ENCODE measurements around the gene MTOR.
"Not testable (repeated sequence)": the region's sequence is repeated elsewhere in the genome, so short reads cannot be mapped to it uniquely, and the experiment has no call there.

Gene MTOR

DNA sequence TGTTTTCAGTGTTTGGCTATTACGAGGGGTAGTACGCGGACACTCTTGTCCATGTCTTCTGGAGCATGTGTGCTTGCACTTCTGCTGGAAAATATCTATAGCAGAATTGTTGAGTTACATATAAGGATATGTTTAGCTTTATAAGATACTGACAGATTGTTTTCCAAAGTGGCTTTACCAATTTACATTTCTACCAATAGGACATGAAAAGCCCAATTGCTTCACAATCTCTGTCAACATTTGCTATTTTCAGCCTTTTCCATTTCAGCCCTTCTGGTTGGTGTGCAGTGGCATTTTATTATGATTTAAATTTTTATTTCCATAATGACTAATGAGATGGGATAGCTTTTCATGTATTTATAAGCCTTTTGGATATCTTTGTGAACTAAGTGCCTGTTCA lies 79.5 kb downstream of the MTOR start:
- no peaks in the 10 kb centered on the region for H3K27me3 ChIP-seq (ENCODE audit: control insufficient read depth, insufficient read depth, low read length)
- H3K27ac ChIP-seq (ENCODE audit: low read length): no peak overlapping the region
- no peaks in the 10 kb centered on the region for H3K9me3 ChIP-seq (ENCODE audit: control insufficient read depth, insufficient read depth, low read length)
- DNase-seq (ENCODE audit: low read depth, low spot score): no peak
- H3K4me3 ChIP-seq (ENCODE audit: low read length): no peak overlapping the region
- no CpG with 5 or more reads among the region's 3 CpGs for WGBS (ENCODE audit: insufficient coverage, insufficient read length)
- H3K36me3 ChIP-seq (ENCODE audit: control insufficient read depth, insufficient read depth, low read length): no peaks in the 10 kb centered on the region
- no peaks in the 10 kb centered on the region for H3K4me1 ChIP-seq (ENCODE audit: control insufficient read depth, insufficient read depth, low read length)

DNA sequence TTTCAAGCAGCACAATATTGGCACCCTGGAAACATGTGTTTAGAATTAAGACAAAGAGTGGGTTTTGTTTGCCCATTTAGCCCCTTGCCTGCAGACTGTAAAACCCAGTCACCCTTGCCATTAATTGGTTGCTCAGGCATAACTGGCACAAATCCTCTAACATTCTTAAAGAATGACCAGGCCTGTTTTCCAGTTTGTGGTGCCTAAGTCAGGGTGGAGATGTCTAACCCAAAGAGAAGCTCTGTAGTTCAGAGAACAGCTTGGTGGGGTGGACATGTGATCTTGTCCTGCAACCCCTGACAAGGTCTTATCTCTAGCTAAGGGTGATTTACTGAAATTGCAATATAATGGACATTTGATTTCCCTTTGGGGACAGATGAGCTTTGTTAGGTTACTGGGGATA lies 82.0 kb downstream of the MTOR start:
- H3K36me3 ChIP-seq (ENCODE audit: control insufficient read depth, insufficient read depth, low read length): no peaks in the 10 kb centered on the region
- no peak overlapping the region for H3K27ac ChIP-seq (ENCODE audit: low read length)
- no peak overlapping the region for H3K4me3 ChIP-seq (ENCODE audit: low read length)
- H3K9me3 ChIP-seq (ENCODE audit: control insufficient read depth, insufficient read depth, low read length): no peaks in the 10 kb centered on the region
- DNase-seq (ENCODE audit: low read depth, low spot score): no peak
- H3K27me3 ChIP-seq (ENCODE audit: control insufficient read depth, insufficient read depth, low read length): no peaks in the 10 kb centered on the region
- no peaks in the 10 kb centered on the region for H3K4me1 ChIP-seq (ENCODE audit: control insufficient read depth, insufficient read depth, low read length)

DNA sequence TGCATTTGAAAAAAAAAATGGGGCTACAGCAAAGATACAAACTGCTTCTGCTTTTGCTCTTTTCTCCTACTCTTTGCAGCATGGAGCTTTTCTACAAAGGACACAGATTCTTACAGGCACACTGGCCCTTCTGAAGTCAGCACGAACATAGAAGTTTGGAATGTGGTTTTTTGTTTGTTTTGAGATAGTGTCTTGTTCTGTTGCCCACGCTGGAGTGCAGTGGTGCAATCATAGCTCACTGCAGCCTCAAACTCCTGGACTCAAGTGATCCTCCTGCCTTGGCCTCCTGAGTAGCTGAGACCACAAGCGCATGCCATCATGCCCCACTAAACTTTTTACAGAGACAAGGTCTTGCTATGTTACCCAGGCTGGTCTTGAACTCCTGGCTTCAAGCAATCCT lies 82.6 kb downstream of the MTOR start:
- WGBS (ENCODE audit: insufficient coverage, insufficient read length): no CpG with 5 or more reads among the region's 3 CpGs
- H3K27ac ChIP-seq (ENCODE audit: low read length); H3K36me3 ChIP-seq (ENCODE audit: control insufficient read depth, insufficient read depth, low read length); H3K9me3 ChIP-seq (ENCODE audit: control insufficient read depth, insufficient read depth, low read length); DNase-seq (ENCODE audit: low read depth, low spot score); H3K4me3 ChIP-seq (ENCODE audit: low read length); H3K4me1 ChIP-seq (ENCODE audit: control insufficient read depth, insufficient read depth, low read length); H3K27me3 ChIP-seq (ENCODE audit: control insufficient read depth, insufficient read depth, low read length): not testable (repeated sequence)

DNA sequence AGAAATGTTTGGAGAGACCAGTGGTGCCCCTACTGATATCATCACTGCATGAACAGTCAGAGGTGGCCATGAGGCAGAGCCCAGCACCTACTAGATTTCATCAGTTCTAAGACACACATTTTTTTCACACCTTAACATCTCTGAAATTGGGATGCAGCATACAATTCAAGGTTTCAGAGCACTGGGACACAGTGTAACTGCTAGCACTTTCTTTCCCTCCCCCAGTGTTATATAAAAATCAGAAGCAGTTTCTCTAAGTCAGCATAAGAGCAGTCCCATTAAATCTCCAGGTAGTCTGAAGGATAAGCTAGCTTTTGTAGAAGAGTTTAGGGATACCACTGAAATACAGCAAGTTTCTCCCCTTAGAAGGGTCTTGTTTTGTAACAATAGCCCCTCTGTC lies 83.2 kb downstream of the MTOR start:
- Histone ChIP-seq H3K36me3 (ENCODE audit: control insufficient read depth, insufficient read depth, low read length) (no peaks in the 10 kb centered on the region), H3K9me3 (ENCODE audit: control insufficient read depth, insufficient read depth, low read length) (no peaks in the 10 kb centered on the region), H3K4me3 (ENCODE audit: low read length) (no peak overlapping the region), H3K27me3 (ENCODE audit: control insufficient read depth, insufficient read depth, low read length) (no peaks in the 10 kb centered on the region), H3K27ac (ENCODE audit: low read length) (no peak overlapping the region), H3K4me1 (ENCODE audit: control insufficient read depth, insufficient read depth, low read length) (no peaks in the 10 kb centered on the region)
- no peak for DNase-seq (ENCODE audit: low read depth, low spot score)

DNA sequence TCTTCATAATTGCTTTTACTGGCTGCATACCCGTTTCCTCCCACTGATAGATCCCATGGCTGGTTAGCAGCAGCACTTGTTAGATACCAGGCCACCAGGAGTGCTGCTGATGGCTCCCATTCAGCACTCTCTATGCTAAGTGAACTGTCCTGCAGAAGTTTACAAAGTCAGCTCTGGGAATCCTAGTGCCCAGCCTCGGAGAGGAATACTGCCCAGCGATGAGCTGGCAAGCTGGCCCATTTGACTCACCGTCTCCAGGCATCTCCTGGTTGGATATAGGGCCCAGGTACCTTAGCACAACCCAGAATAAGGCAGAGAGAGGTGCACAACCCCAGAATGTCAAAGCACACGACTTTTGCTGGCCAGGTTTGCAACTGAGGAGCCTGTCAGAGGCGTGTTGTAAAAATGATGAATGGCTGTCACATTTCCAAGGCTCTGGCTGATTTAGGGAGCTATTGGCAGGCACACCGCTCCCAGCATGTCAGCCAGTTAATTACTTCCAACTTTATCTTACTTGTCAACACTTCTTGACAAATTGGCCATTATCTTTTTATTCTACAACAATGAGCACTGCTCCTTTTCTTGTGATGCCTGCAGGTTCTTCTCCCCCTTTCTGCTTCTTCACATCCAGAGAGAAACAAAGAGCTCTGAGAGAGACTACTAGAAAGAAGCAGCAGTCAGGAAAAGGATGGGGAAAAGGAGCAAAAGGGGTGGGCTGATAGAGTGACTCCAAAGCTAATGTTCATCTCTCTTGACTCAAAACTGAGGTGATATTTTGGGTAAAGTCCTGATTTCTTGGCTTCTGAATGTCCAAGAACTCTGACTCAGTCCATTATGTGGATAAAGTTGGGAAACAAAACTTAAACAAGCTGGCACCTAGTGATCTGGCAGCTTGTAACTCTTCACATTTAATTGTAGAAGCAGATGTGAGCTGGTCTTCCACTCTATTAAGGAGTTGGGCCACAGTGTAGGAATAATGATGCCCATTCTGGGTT lies 84.0 kb downstream of the MTOR start:
- Histone ChIP-seq H3K36me3 (ENCODE audit: control insufficient read depth, insufficient read depth, low read length) (no peaks in the 10 kb centered on the region), H3K27ac (ENCODE audit: low read length) (no peak overlapping the region), H3K27me3 (ENCODE audit: control insufficient read depth, insufficient read depth, low read length) (no peaks in the 10 kb centered on the region), H3K4me1 (ENCODE audit: control insufficient read depth, insufficient read depth, low read length) (no peaks in the 10 kb centered on the region), H3K9me3 (ENCODE audit: control insufficient read depth, insufficient read depth, low read length) (no peaks in the 10 kb centered on the region), H3K4me3 (ENCODE audit: low read length) (no peak overlapping the region)
- no CpG with 5 or more reads among the region's 7 CpGs for WGBS (ENCODE audit: insufficient coverage, insufficient read length)
- no peak for DNase-seq (ENCODE audit: low read depth, low spot score)

DNA sequence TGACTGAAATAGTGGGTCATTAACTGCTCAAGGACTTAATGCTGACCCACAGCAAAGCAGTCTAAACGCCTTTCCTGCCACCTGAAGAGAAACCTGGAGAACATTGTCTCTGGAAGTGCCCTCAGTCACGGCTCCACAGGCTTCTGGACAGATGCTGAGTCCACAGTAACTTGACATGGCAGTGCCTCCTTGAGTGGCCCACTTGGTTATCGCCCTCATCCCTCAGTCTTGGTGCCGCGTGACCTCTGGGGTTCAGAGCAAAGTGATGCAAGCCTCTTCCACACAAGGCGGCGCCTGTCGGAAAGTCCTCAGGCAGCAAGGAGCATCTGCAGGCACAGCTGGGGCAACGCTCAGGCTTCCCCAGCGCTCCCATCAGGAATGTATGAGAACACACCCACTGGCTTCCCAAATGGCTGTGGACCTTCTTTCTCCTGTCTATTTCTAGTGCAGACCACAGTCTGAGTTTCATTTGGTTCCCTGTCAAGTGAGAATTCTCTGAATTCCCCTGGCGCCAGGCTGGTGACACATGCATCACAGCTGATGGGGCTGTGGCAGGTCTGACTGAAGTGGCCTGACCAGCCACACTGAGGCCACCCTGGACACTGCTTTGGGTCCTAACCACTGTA lies 86.2 kb downstream of the MTOR start:
- H3K27me3 ChIP-seq (ENCODE audit: control insufficient read depth, insufficient read depth, low read length): no peaks in the 10 kb centered on the region
- no peaks in the 10 kb centered on the region for H3K4me1 ChIP-seq (ENCODE audit: control insufficient read depth, insufficient read depth, low read length)
- H3K4me3 ChIP-seq (ENCODE audit: low read length): no peak overlapping the region
- no peaks in the 10 kb centered on the region for H3K36me3 ChIP-seq (ENCODE audit: control insufficient read depth, insufficient read depth, low read length)
- no peak overlapping the region for H3K27ac ChIP-seq (ENCODE audit: low read length)
- H3K9me3 ChIP-seq (ENCODE audit: control insufficient read depth, insufficient read depth, low read length): no peaks in the 10 kb centered on the region
- DNase-seq (ENCODE audit: low read depth, low spot score): no peak
- no CpG with 5 or more reads among the region's 11 CpGs for WGBS (ENCODE audit: insufficient coverage, insufficient read length)

DNA sequence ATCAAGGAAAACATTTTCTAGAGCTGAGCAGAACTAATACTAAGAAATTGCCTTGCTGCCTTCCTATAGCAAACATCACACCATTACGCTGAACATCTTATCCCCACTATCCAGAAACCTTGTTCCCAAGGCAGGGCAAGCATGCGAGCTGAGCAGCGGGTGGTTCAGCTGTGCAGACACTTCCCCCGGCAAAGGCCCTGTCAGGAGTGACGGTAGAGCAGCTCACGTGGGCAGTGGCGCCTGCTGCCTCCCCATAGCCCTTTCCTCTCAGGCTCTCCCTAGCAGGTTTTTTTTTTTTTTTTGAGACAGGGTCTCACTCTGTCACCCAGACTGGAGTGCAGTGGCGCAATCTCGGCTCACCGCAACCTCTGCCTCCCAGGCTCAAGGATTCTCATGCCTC lies 86.9 kb downstream of the MTOR start:
- H3K36me3 ChIP-seq (ENCODE audit: control insufficient read depth, insufficient read depth, low read length): no peaks in the 10 kb centered on the region
- H3K4me1 ChIP-seq (ENCODE audit: control insufficient read depth, insufficient read depth, low read length): no peaks in the 10 kb centered on the region
- no peak overlapping the region for H3K27ac ChIP-seq (ENCODE audit: low read length)
- DNase-seq (ENCODE audit: low read depth, low spot score): no peak
- H3K4me3 ChIP-seq (ENCODE audit: low read length): no peak overlapping the region
- no peaks in the 10 kb centered on the region for H3K27me3 ChIP-seq (ENCODE audit: control insufficient read depth, insufficient read depth, low read length)
- no CpG with 5 or more reads among the region's 10 CpGs for WGBS (ENCODE audit: insufficient coverage, insufficient read length)
- H3K9me3 ChIP-seq (ENCODE audit: control insufficient read depth, insufficient read depth, low read length): no peaks in the 10 kb centered on the region

DNA sequence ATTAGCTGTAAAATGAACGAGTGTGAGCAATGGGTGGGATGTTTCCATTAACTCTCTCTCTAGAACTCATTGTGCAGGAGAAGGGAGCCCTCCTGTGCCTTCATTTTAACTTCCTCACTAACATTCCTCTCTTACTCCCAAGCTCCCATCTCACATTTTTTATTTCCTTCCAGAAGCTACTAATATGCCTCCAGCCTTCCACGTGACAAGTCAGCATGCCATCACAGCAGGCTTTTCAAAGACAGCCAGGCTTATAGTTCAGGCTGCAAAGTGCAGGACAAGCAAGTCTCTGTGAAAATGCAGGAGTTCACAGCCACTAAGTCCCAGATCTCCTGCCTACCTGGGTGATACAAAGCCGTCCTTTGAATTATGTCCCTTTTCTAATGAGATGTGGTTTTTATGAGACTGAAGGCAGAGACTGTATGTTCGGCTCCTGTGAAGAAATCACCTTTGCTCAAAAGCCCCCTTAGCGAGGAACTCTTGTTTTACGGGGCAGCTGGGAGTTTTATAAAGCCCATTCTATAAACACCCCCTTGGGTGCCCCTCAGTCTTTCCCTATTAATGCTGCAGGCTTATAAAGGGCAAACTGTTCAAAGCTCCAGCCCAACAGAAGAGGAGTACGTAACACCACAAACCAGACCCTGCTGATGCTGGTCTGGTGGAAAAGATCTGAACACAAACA lies 87.9 kb downstream of the MTOR start:
- no CpG with 5 or more reads among the region's 7 CpGs for WGBS (ENCODE audit: insufficient coverage, insufficient read length)
- Histone ChIP-seq H3K4me3 (ENCODE audit: low read length) (no peak overlapping the region), H3K4me1 (ENCODE audit: control insufficient read depth, insufficient read depth, low read length) (no peaks in the 10 kb centered on the region), H3K9me3 (ENCODE audit: control insufficient read depth, insufficient read depth, low read length) (no peaks in the 10 kb centered on the region), H3K27me3 (ENCODE audit: control insufficient read depth, insufficient read depth, low read length) (no peaks in the 10 kb centered on the region), H3K36me3 (ENCODE audit: control insufficient read depth, insufficient read depth, low read length) (no peaks in the 10 kb centered on the region), H3K27ac (ENCODE audit: low read length) (no peak overlapping the region)
- DNase-seq (ENCODE audit: low read depth, low spot score): no peak

DNA sequence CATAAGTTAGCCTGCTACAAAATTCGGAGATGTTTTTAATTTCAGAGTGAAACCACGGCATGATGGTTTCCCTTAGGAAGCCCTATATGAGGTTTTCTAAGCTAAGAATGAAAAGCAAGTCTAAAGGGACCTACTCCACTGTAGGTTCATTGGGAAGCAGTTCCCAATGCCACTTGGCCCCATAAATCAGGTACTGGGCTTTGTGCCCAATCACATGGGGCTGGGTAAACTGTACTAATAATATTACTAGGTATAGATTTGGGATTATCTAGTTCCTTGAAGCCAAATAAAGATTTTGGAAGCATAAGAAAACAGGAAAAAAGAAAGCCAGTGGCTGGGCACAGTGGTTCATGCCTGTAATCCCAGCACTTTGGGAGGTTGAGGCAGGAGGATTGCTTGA lies 92.2 kb downstream of the MTOR start:
- no peak for DNase-seq (ENCODE audit: low read depth, low spot score)

DNA sequence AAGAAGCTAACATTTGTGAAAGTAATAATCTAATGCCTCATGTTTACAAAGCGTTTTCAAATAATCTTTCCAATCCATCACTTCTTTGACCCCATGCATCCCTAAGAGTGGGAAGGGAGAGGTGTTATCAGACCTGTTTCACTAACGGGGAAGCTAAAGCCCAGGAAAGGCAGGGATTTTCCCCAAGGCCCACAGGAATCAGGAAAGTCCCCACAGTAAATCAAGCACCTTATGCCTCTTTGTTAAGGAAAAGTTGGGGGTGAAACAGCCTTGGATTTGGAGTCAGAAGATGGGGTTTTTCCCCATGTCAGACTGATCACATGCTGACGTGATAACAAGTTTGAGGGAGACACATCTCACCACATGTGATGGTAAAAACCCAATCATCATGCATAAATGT lies 93.1 kb downstream of the MTOR start:
- no peaks in the 10 kb centered on the region for H3K9me3 ChIP-seq (ENCODE audit: control insufficient read depth, insufficient read depth, low read length)
- no peaks in the 10 kb centered on the region for H3K4me1 ChIP-seq (ENCODE audit: control insufficient read depth, insufficient read depth, low read length)
- H3K4me3 ChIP-seq (ENCODE audit: low read length): no peak overlapping the region
- no peak for DNase-seq (ENCODE audit: low read depth, low spot score)
- no peaks in the 10 kb centered on the region for H3K27me3 ChIP-seq (ENCODE audit: control insufficient read depth, insufficient read depth, low read length)
- no peak overlapping the region for H3K27ac ChIP-seq (ENCODE audit: low read length)
- no peaks in the 10 kb centered on the region for H3K36me3 ChIP-seq (ENCODE audit: control insufficient read depth, insufficient read depth, low read length)
- WGBS (ENCODE audit: insufficient coverage, insufficient read length): no CpG with 5 or more reads among the region's 3 CpGs

More for the DNA sequence above, 92.2 kb downstream of the MTOR start:
- Histone ChIP-seq H3K4me3 (ENCODE audit: low read length) (no peak overlapping the region), H3K27me3 (ENCODE audit: control insufficient read depth, insufficient read depth, low read length) (no peaks in the 10 kb centered on the region), H3K4me1 (ENCODE audit: control insufficient read depth, insufficient read depth, low read length) (no peaks in the 10 kb centered on the region), H3K27ac (ENCODE audit: low read length) (no peak overlapping the region), H3K36me3 (ENCODE audit: control insufficient read depth, insufficient read depth, low read length) (no peaks in the 10 kb centered on the region), H3K9me3 (ENCODE audit: control insufficient read depth, insufficient read depth, low read length) (no peaks in the 10 kb centered on the region)
- WGBS (ENCODE audit: insufficient coverage, insufficient read length): no CpG with 5 or more reads among the region's 2 CpGs

Measured in iPS DF 6.9 (cell line).